DMS153 treated with DMSO at 0.1 percent for 48 hours (cell line): ENCODE measurements around the gene SLCO2B1.

ENCODE experiments used
- DNase-seq: peaks from one replicate; lab custom pipeline; 2025; ENCODE audit not compliant: unreplicated experiment; lab: John Stamatoyannopoulos, UW

The SLCO2B1 gene

GRCh38 chr11:75193271-75193670, 42.4 kb downstream of the SLCO2B1 start:
- no peak for DNase-seq

GRCh38 chr11:75193711-75194110, 42.8 kb downstream of the SLCO2B1 start:
- no peak for DNase-seq

- no peak for DNase-seq
Observed at GRCh38 chr11:75194147-75194546, 43.2 kb downstream of the SLCO2B1 start.

- DNase-seq, result no peak
Observed at GRCh38 chr11:75195167-75195962, 44.5 kb downstream of the SLCO2B1 start.

- no peak for DNase-seq
Observed at GRCh38 chr11:75196426-75196825, 45.5 kb downstream of the SLCO2B1 start.

- DNase-seq, result no peak
Observed at GRCh38 chr11:75197512-75198277, 46.8 kb downstream of the SLCO2B1 start.

GRCh38 chr11:75198278-75198973, 47.5 kb downstream of the SLCO2B1 start:
- DNase-seq, result no peak

- DNase-seq, result no peak
Observed at GRCh38 chr11:75199412-75199955, 48.6 kb downstream of the SLCO2B1 start.

- DNase-seq, result no peak
Observed at GRCh38 chr11:75200051-75200450, 49.1 kb downstream of the SLCO2B1 start.

GRCh38 chr11:75200531-75200930, 49.6 kb downstream of the SLCO2B1 start:
- DNase-seq, result no peak

- no peak for DNase-seq
Observed at GRCh38 chr11:75201771-75202170, 50.9 kb downstream of the SLCO2B1 start.

GRCh38 chr11:75202195-75202594, 51.3 kb downstream of the SLCO2B1 start:
- no peak for DNase-seq

GRCh38 chr11:75203138-75203537, 52.2 kb downstream of the SLCO2B1 start:
- no peak for DNase-seq

GRCh38 chr11:75203641-75204011, 52.7 kb downstream of the SLCO2B1 start:
- no peak for DNase-seq

GRCh38 chr11:75204012-75204674, 53.2 kb downstream of the SLCO2B1 start:
- DNase-seq, result no peak

- peak; percentile 65 for DNase-seq
Observed at GRCh38 chr11:75204685-75205563, 54.0 kb downstream of the SLCO2B1 start.

- no peak for DNase-seq
Observed at GRCh38 chr11:75205564-75206020, 54.7 kb downstream of the SLCO2B1 start.

- DNase-seq, result no peak
Observed at GRCh38 chr11:75208446-75208845, 57.5 kb downstream of the SLCO2B1 start.

- no peak for DNase-seq
Observed at GRCh38 chr11:75212411-75212810, 61.5 kb downstream of the SLCO2B1 start.

- no peak for DNase-seq
Observed at GRCh38 chr11:75214411-75214821, 63.5 kb downstream of the SLCO2B1 start.
